H9 (cell line): ENCODE results near the gene EPB41L4A. TPM values are rescaled to one million over a fixed set of nuclear protein-coding genes. Genes with fewer than 3 reads are reported as not detected.

Experiments used
- DNase-seq: peaks from one replicate; pipeline ENCODE4 v3.0.0-alpha.2; 2017
- H2AFZ ChIP-seq: one replicate; pipeline ENCODE4 v1.6.1; 2013; ENCODE audit warnings: mild to moderate bottlenecking, low read length, control low read depth, moderate library complexity
- H2AK5ac ChIP-seq: 2 replicates; pipeline ENCODE4 v1.6.1; 2013; ENCODE audit warnings: low read length, control low read depth, mixed read lengths; ENCODE audit not compliant: insufficient read length
- H2BK120ac ChIP-seq: one replicate; pipeline ENCODE4 v1.6.1; 2013; ENCODE audit warnings: low read depth, mild to moderate bottlenecking, low read length, control low read depth, inconsistent platforms; ENCODE audit not compliant: poor library complexity, severe bottlenecking
- H2BK12ac ChIP-seq: 2 replicates; pipeline ENCODE4 v1.6.1; 2013; ENCODE audit warnings: low read length, control low read depth, mixed read lengths, low read depth; ENCODE audit not compliant: insufficient read length
- H2BK15ac ChIP-seq: 2 replicates; pipeline ENCODE4 v1.6.1; 2013; ENCODE audit warnings: low read depth, low read length, control low read depth
- H2BK20ac ChIP-seq: one replicate; pipeline ENCODE4 v1.6.1; 2013; ENCODE audit warnings: low read depth, mild to moderate bottlenecking, low read length, control low read depth, inconsistent platforms; ENCODE audit not compliant: poor library complexity, severe bottlenecking
- H2BK5ac ChIP-seq: 2 replicates; pipeline ENCODE4 v1.6.1; 2013; ENCODE audit warnings: low read length, control low read depth, mixed read lengths; ENCODE audit not compliant: insufficient read length
- H3K14ac ChIP-seq: 2 replicates; pipeline ENCODE4 v1.6.1; 2013; ENCODE audit warnings: low read length, control low read depth; ENCODE audit not compliant: insufficient read depth
- H3K18ac ChIP-seq: 2 replicates; pipeline ENCODE4 v1.6.1; 2013; ENCODE audit warnings: low read depth, mild to moderate bottlenecking, mixed read lengths, low read length, control low read depth; ENCODE audit not compliant: insufficient read length
- H3K23ac ChIP-seq: 2 replicates; pipeline ENCODE4 v1.6.1; 2013; ENCODE audit warnings: low read length, control low read depth, mixed read lengths, low read depth; ENCODE audit not compliant: insufficient read length
- H3K23me2 ChIP-seq: 2 replicates; pipeline ENCODE4 v1.6.1; 2013; ENCODE audit warnings: low read depth, mild to moderate bottlenecking, mixed read lengths, low read length, control low read depth; ENCODE audit not compliant: insufficient read length, poor library complexity, severe bottlenecking
- H3K27ac ChIP-seq: 2 replicates; pipeline ENCODE4 v1.5.1; 2013; ENCODE audit warnings: low read length, control low read depth, mixed read lengths, low read depth; ENCODE audit not compliant: insufficient read length
- H3K27me3 ChIP-seq: 2 replicates; pipeline ENCODE4 v1.6.1; 2013; ENCODE audit warnings: low read length, control low read depth, inconsistent platforms; ENCODE audit not compliant: insufficient read depth
- H3K4ac ChIP-seq: 2 replicates; pipeline ENCODE4 v1.6.1; 2013; ENCODE audit warnings: low read depth, mild to moderate bottlenecking, control low read depth, inconsistent platforms, low read length, moderate library complexity
- H3K4me1 ChIP-seq: 2 replicates; pipeline ENCODE4 v1.6.1; 2013; ENCODE audit warnings: low read length, control low read depth, inconsistent platforms; ENCODE audit not compliant: insufficient read depth
- H3K4me2 ChIP-seq: 2 replicates; pipeline ENCODE4 v1.6.1; 2013; ENCODE audit warnings: low read length, control low read depth, mixed read lengths; ENCODE audit not compliant: insufficient read length, insufficient read depth
- H3K56ac ChIP-seq: 2 replicates; pipeline ENCODE4 v1.6.1; 2013; ENCODE audit warnings: low read depth, mild to moderate bottlenecking, mixed read lengths, low read length, control low read depth; ENCODE audit not compliant: insufficient read length
- H3K79me1 ChIP-seq: 2 replicates; pipeline ENCODE4 v1.6.1; 2013; ENCODE audit warnings: low read depth, mild to moderate bottlenecking, moderate library complexity, low read length, control low read depth, inconsistent platforms; ENCODE audit not compliant: insufficient read depth, poor library complexity, severe bottlenecking
- H3K79me2 ChIP-seq: 2 replicates; pipeline ENCODE4 v1.6.1; 2013; ENCODE audit warnings: low read length, control low read depth, inconsistent platforms; ENCODE audit not compliant: insufficient read depth
- H3K9ac ChIP-seq: 2 replicates; pipeline ENCODE4 v1.6.1; 2013; ENCODE audit warnings: low read length, control low read depth, mixed read lengths; ENCODE audit not compliant: insufficient read length; ENCODE audit errors: extremely low read depth
- H3K9me3 ChIP-seq: one replicate; pipeline ENCODE4 v1.6.1; 2013; ENCODE audit warnings: low read depth, low read length, inconsistent platforms; ENCODE audit not compliant: control insufficient read depth
- H3T11ph ChIP-seq: one replicate; pipeline ENCODE4 v1.6.1; 2013; ENCODE audit warnings: mild to moderate bottlenecking, low read length, control low read depth, inconsistent platforms
- H4K20me1 ChIP-seq: one replicate; pipeline ENCODE4 v1.6.1; 2013; ENCODE audit not compliant: control insufficient read depth, insufficient read length, insufficient read depth
- H4K5ac ChIP-seq: 2 replicates; pipeline ENCODE4 v1.6.1; 2013; ENCODE audit warnings: low read depth, mild to moderate bottlenecking, mixed read lengths, low read length, control low read depth; ENCODE audit not compliant: insufficient read length
- H4K8ac ChIP-seq: replicated peaks from 2 replicates; pipeline ENCODE4 v1.6.1; 2013; ENCODE audit warnings: low read length, control low read depth, mixed read lengths, low read depth; ENCODE audit not compliant: insufficient read length
- H4K91ac ChIP-seq: 2 replicates; pipeline ENCODE4 v1.6.1; 2013; ENCODE audit warnings: low read depth, mild to moderate bottlenecking, moderate library complexity, mixed read lengths, low read length, control low read depth; ENCODE audit not compliant: insufficient read length
- H3K27ac Mint-ChIP-seq, 3 experiments: 2 replicates in 2 of 3; 3 replicates in 1 of 3; pipeline ENCODE4 v1.8.0; 2020 to 2021; ENCODE audit warnings: mixed read lengths in 3 of 3, mild to moderate bottlenecking in 1 of 3, moderate library complexity in 1 of 3
- H3K27me3 Mint-ChIP-seq: 2 replicates; pipeline ENCODE4 v1.8.0; 2021; ENCODE audit warnings: low read depth, mild to moderate bottlenecking, moderate library complexity, mixed read lengths
- H3K36me3 Mint-ChIP-seq, 3 experiments: 2 replicates in 2 of 3; 3 replicates in 1 of 3; pipeline ENCODE4 v1.8.0; 2020 to 2021; ENCODE audit warnings: low read depth in 3 of 3, mixed read lengths in 3 of 3; ENCODE audit not compliant: insufficient read depth in 1 of 3
- H3K4me1 Mint-ChIP-seq, 2 experiments: 2 replicates each; pipeline ENCODE4 v1.8.0; 2020; ENCODE audit warnings: mixed read lengths in 2 of 2
- H3K4me3 Mint-ChIP-seq, 2 experiments: 2 replicates in 1 of 2; 3 replicates in 1 of 2; pipeline ENCODE4 v1.8.0; 2020 to 2021; ENCODE audit warnings: mild to moderate bottlenecking in 2 of 2, mixed read lengths in 2 of 2, moderate library complexity in 1 of 2
- H3K9me3 Mint-ChIP-seq, 2 experiments: 2 replicates in 1 of 2; 3 replicates in 1 of 2; pipeline ENCODE4 v1.8.0; 2020; ENCODE audit warnings: mild to moderate bottlenecking in 2 of 2, mixed read lengths in 2 of 2, moderate library complexity in 1 of 2
- total RNA-seq: library from RNA; stranded (reverse); gene quantifications from 2 replicates; pipeline ENCODE4 v1.2.1, GENCODE V29; 2021
- TF ChIP-seq, protein P1 (sequence below): fragments of 200-600 bp; sonication (generic); conservative IDR thresholded peaks from 3 replicates; pipeline ENCODE4 v1.8.0; 2021; ENCODE audit warnings: antibody characterized with exemption, mild to moderate bottlenecking

Gene EPB41L4A
- total RNA-seq, 1 experiment from 2014 or later: 4.9 TPM

DNA sequence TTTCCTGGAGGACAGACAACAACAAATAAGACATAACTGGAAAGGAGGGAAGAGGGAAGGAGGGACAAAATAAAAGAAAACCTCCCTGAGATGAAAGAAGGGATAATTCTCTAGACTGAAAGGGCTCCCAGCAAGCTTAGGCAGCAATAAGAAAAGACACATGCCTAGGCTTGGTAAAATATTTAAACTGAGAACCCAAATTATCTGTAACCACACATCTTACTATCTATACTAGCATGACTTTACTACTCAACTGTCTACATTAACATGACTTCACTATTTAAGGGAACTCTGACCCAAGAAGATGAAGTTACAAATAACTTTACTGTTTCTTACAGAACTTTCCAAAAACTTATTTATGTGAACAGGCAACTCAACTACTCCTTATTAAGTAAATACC is 95.9 kb downstream of the EPB41L4A start:
- Histone ChIP-seq H3K23ac (no peak overlapping the region), H4K5ac (no peak overlapping the region)
- no peak overlapping the region for H3K27ac Mint-ChIP-seq

More for the DNA sequence above, 95.9 kb downstream of the EPB41L4A start:
- H2BK15ac ChIP-seq: no peak overlapping the region
- no peak overlapping the region for H3K18ac ChIP-seq
- no peak for DNase-seq
- no peak overlapping the region for H4K8ac ChIP-seq
- H3K14ac ChIP-seq: no peak overlapping the region
- H3K9ac ChIP-seq: no peak overlapping the region
- no peaks in the 10 kb centered on the region for H3K9me3 Mint-ChIP-seq
- H3T11ph ChIP-seq: no peak overlapping the region
- no peak overlapping the region for H3K4ac ChIP-seq
- no peak overlapping the region for H3K56ac ChIP-seq
- no peak overlapping the region for H4K91ac ChIP-seq
- no peak overlapping the region for H2BK12ac ChIP-seq
- H3K79me2 ChIP-seq: no peaks in the 10 kb centered on the region
- H3K27me3 ChIP-seq: no peaks in the 10 kb centered on the region
- no peak overlapping the region for H2AFZ ChIP-seq
- H3K23me2 ChIP-seq: no peaks in the 10 kb centered on the region
- H2AK5ac ChIP-seq: no peak overlapping the region
- no peak overlapping the region for H3K4me2 ChIP-seq
- H2BK5ac ChIP-seq: no peak overlapping the region
- H3K4me3 Mint-ChIP-seq: no peak overlapping the region
- no peaks in the 10 kb centered on the region for H3K9me3 ChIP-seq
- TF ChIP-seq, protein P1, sequence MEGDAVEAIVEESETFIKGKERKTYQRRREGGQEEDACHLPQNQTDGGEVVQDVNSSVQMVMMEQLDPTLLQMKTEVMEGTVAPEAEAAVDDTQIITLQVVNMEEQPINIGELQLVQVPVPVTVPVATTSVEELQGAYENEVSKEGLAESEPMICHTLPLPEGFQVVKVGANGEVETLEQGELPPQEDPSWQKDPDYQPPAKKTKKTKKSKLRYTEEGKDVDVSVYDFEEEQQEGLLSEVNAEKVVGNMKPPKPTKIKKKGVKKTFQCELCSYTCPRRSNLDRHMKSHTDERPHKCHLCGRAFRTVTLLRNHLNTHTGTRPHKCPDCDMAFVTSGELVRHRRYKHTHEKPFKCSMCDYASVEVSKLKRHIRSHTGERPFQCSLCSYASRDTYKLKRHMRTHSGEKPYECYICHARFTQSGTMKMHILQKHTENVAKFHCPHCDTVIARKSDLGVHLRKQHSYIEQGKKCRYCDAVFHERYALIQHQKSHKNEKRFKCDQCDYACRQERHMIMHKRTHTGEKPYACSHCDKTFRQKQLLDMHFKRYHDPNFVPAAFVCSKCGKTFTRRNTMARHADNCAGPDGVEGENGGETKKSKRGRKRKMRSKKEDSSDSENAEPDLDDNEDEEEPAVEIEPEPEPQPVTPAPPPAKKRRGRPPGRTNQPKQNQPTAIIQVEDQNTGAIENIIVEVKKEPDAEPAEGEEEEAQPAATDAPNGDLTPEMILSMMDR: no peak
- H3K4me1 Mint-ChIP-seq: peaks cover 4 to 9% of the 10 kb centered on the region in 2 experiments
- no peaks in the 10 kb centered on the region for H3K36me3 Mint-ChIP-seq
- no peak overlapping the region for H3K27ac ChIP-seq
- no peak overlapping the region for H2BK20ac ChIP-seq
- H3K27me3 Mint-ChIP-seq: no peaks in the 10 kb centered on the region
- H2BK120ac ChIP-seq: no peak overlapping the region
- no peaks in the 10 kb centered on the region for H3K4me1 ChIP-seq
- no peaks in the 10 kb centered on the region for H3K79me1 ChIP-seq
- no peaks in the 10 kb centered on the region for H4K20me1 ChIP-seq
